ENCODE results near the gene LRAT.
"Not testable (repeated sequence)": the region's sequence is repeated elsewhere in the genome, so short reads cannot be mapped to it uniquely, and the experiment has no call there.

The LRAT gene

GRCh38 chr4:154743683-154744340 is at the start of gene LRAT:
Gene LRAT (plus strand): TSS chr4:154744000. CDS start chr4:154744327, 327 bp downstream.
- peak; percentile 36 for DNase-seq

GRCh38 chr4:154707877-154708276 is 35.9 kb upstream of the LRAT start:
- no peak for DNase-seq

- DNase-seq, result no peak
Observed at GRCh38 chr4:154709550-154709949, 34.2 kb upstream of the LRAT start.

GRCh38 chr4:154711522-154711921 is 32.3 kb upstream of the LRAT start:
- no peak for DNase-seq

GRCh38 chr4:154714339-154715040 is 29.3 kb upstream of the LRAT start:
- no peak for DNase-seq

GRCh38 chr4:154719087-154719486 is 24.7 kb upstream of the LRAT start:
- no peak for DNase-seq

GRCh38 chr4:154720123-154720522 is 23.7 kb upstream of the LRAT start:
- DNase-seq, result no peak

GRCh38 chr4:154720618-154721267 is 23.1 kb upstream of the LRAT start:
- DNase-seq, result no peak

GRCh38 chr4:154722262-154722661 is 21.5 kb upstream of the LRAT start:
- DNase-seq, result no peak

GRCh38 chr4:154723601-154724000 is 20.2 kb upstream of the LRAT start:
- not testable (repeated sequence) for DNase-seq

GRCh38 chr4:154727540-154727939 is 16.3 kb upstream of the LRAT start:
- no peak for DNase-seq

GRCh38 chr4:154731756-154732155 is 12.0 kb upstream of the LRAT start:
- no peak for DNase-seq

- no peak for DNase-seq
Observed at GRCh38 chr4:154732669-154733068, 11.1 kb upstream of the LRAT start.

GRCh38 chr4:154736770-154737169 is 7.0 kb upstream of the LRAT start:
- no peak for DNase-seq

GRCh38 chr4:154738426-154738825 is 5.4 kb upstream of the LRAT start:
- no peak for DNase-seq

- no peak for DNase-seq
Observed at GRCh38 chr4:154739111-154739510, 4.7 kb upstream of the LRAT start.

- no peak for DNase-seq
Observed at GRCh38 chr4:154740462-154740861, 3.3 kb upstream of the LRAT start.

- DNase-seq, result no peak
Observed at GRCh38 chr4:154741131-154741665, 2.6 kb upstream of the LRAT start.

- DNase-seq, result no peak
Observed at GRCh38 chr4:154741922-154742850, 1.6 kb upstream of the LRAT start.

GRCh38 chr4:154744341-154744926 is 634 bp downstream of the LRAT start:
- no peak for DNase-seq

GRCh38 chr4:154757713-154758112 is 13.9 kb downstream of the LRAT start:
- DNase-seq, result no peak

- DNase-seq, result no peak
Observed at GRCh38 chr4:154760895-154761294, 17.1 kb downstream of the LRAT start.
